ENCODE data around the gene EZR. TPM values are rescaled to one million over a fixed set of nuclear protein-coding genes. Genes with fewer than 3 reads are reported as not detected.
"Not testable (repeated sequence)": the region's sequence is repeated elsewhere in the genome, so short reads cannot be mapped to it uniquely, and the experiment has no call there.

EZR gene
- total and polyA plus RNA-seq, 10 of the 15 experiments (the other 5 are each of a cell fraction or from before 2014, with no cell fraction given), result 79.1 to 282 (median 161) TPM

GRCh38 chr6:158839796-158840195 lies 20.6 kb upstream of the EZR start (continued):
- TF ChIP-seq CUX1 (IDR thresholded peaks at IDR 0.05; ENCODE audit: insufficient replicate concordance, low read depth, low read length) (no peak), SMAD5 (IDR thresholded peaks at IDR 0.05; ENCODE audit: low read depth) (no peak), NR2F1 (conservative IDR thresholded peaks at IDR 0.05) (no peak), PML (IDR thresholded peaks at IDR 0.05; ENCODE audit: low read length) (no peak), BACH1 (IDR thresholded peaks at IDR 0.05; ENCODE audit: borderline replicate concordance) (no peak), CHD4 (IDR thresholded peaks at IDR 0.05) (no peak), IRF3 (IDR thresholded peaks at IDR 0.05) (no peak)

- H3K9ac ChIP-seq (ENCODE audit: control insufficient read depth, insufficient read depth, low read length); ATAC-seq; FAIRE-seq: not testable (repeated sequence)
Measured at GRCh38 chr6:158838790-158839189, 19.6 kb upstream of the EZR start.

More at GRCh38 chr6:158838790-158839189, 19.6 kb upstream of the EZR start:
- in situ Hi-C loops (cut with MboI); H3K4me2 ChIP-seq (ENCODE audit: control insufficient read depth, insufficient read depth); H2AFZ ChIP-seq (ENCODE audit: control insufficient read depth, low read depth, low read length); H3K79me2 ChIP-seq (ENCODE audit: control insufficient read depth, insufficient read depth, low read length); SMC1A ChIA-PET (ENCODE audit: uncharacterized antibody, unreplicated experiment); H3K27ac ChIP-seq (ENCODE audit: control insufficient read depth, insufficient read depth); H3K9me3 ChIP-seq (replicated peaks; ENCODE audit: control insufficient read depth, insufficient read depth, low read length); BruUV-seq (replicated peaks); DNase-seq (ENCODE audit: low read depth, low spot score); H3K27me3 ChIP-seq (replicated peaks in 1 of 2; ENCODE audit: control insufficient read depth in 2 of 2, insufficient read depth in 2 of 2, low read length in 1 of 2); H3K36me3 ChIP-seq (ENCODE audit: control insufficient read depth in 2 of 2, insufficient read depth in 2 of 2, low read length in 1 of 2); H4K20me1 ChIP-seq (ENCODE audit: control insufficient read depth, insufficient read depth); intact Hi-C loops (cut with micrococcal nuclease; ENCODE audit: unreplicated experiment); H3K4me1 ChIP-seq (ENCODE audit: control insufficient read depth, insufficient read depth, low read length); H3K4me3 ChIP-seq: not testable (repeated sequence)
- ChIA-PET CTCF (interaction anchor here (1.3 kb wide), 1 partner anchor 12 kb away, joined by 4 read pairs; no protein-coding TSS in a partner anchor), RAD21 (ENCODE audit: unreplicated experiment) (interaction anchor here (0.9 kb wide), 1 partner anchor 132 kb away, joined by 3 read pairs; no protein-coding TSS in a partner anchor), POLR2A (interaction anchor here (0.7 to 0.8 kb wide), 2 partner anchors 9 to 16 kb away, joined by 3 read pairs; no protein-coding TSS in a partner anchor)
- WGBS (ENCODE audit: insufficient coverage, insufficient replicate concordance, low lambda C conversion rate, missing lambda C conversion rate), result 43% methylated on average over 3 of the region's 3 CpGs
